ENCODE results near the gene PLXNA2.

DNA sequence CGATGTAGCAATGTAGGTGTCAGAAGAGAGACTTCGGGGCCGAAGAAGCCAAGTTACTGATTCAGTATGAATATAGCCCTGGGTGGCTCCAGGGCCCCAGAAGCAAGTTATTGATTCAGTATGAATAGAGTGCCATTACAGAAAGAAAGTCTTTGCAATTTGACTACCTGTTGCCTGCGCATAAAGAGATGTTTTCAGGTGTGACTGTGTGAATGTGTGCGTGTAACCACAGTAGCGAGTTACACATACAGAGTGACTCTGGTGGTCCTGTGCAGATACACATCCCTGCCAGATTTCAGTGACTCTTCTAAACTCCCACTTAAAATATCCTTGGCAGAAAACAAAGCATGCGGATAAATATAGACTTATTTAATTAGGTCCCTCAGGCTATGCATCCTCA lies 190.5 kb downstream of the PLXNA2 start:
- TF ChIP-seq EZH2phosphoT487 (IDR thresholded peaks at IDR 0.05; ENCODE audit: insufficient read depth, low read depth) (no peak), EZH2 (IDR thresholded peaks at IDR 0.05; ENCODE audit: insufficient read depth, poor library complexity, severe bottlenecking) (no peak)
